HCT116 (cell line): ENCODE results near the gene LYRM9. TPM values are rescaled to one million over a fixed set of nuclear protein-coding genes. Genes with fewer than 3 reads are reported as not detected.

Source experiments
- ATAC-seq: fragments of 200-7000 bp; cut with Tn5 transposase; 2 replicates; pipeline ENCODE4 v1.9.1; 2020; ENCODE audit warnings: mild to moderate bottlenecking, moderate library complexity
- BruUV-seq: library from RNA; stranded (reverse); fragments of 400-500 nt; replicated peaks from 2 replicates; lab custom pipeline; 2021; lab: Mats Ljungman, UMichigan
- CTCF ChIA-PET: fragments of 300-600 bp; sonication (Branson Sonifier 250); formaldehyde crosslinking; loops from one replicate; lab custom pipeline; 2021; ENCODE audit warnings: antibody characterized with exemption; lab: Charles Lee
- POLR2A ChIA-PET: fragments of 300-600, 350-600 bp; sonication (Branson Sonifier 250); formaldehyde crosslinking; loops from one replicate; lab custom pipeline; 2021; ENCODE audit warnings: antibody characterized with exemption; lab: Charles Lee
- RAD21 ChIA-PET, 2 experiments: fragments of 300-600 bp; sonication (Branson Sonifier 250); formaldehyde crosslinking; loops; one replicate each; lab custom pipeline; 2023; ENCODE audit warnings: low total read pairs in 2 of 2; ENCODE audit not compliant: uncharacterized antibody in 2 of 2, unreplicated experiment in 2 of 2, low non-redundant PET in 1 of 2; lab: Charles Lee
- DNase-seq: peaks from one replicate; pipeline ENCODE4 v3.0.0-alpha.2; 2010; ENCODE audit warnings: low read depth, low spot score
- H2AFZ ChIP-seq: fragments of 200-600 bp; shearing (Covaris generic), sonication (generic); 2 replicates; pipeline ENCODE4 v1.6.1; 2017; ENCODE audit warnings: low read depth, mixed run types, mixed read lengths, antibody characterized with exemption, low read length; ENCODE audit not compliant: poor library complexity, severe bottlenecking
- H3K27ac ChIP-seq: 2 replicates; pipeline ENCODE4 v1.5.1; 2012; ENCODE audit warnings: low read depth, low read length
- H3K27me3 ChIP-seq: fragments of 200-600 bp; sonication (generic); 2 replicates; pipeline ENCODE4 v1.6.1; 2016; ENCODE audit warnings: mixed run types, low read length, mixed read lengths; ENCODE audit not compliant: insufficient read depth
- H3K36me3 ChIP-seq, 2 experiments: fragments of 200-500 bp in 1 of 2; fragments of 200-600 bp in 1 of 2; sonication (Bioruptor generic) in 1 of 2; sonication (generic) in 1 of 2; 2 replicates each; pipeline versions ENCODE4 v1.5.1 to v1.6.1; 2014 to 2016; ENCODE audit warnings: low read length in 2 of 2, inconsistent platforms in 1 of 2, mixed read lengths in 1 of 2, mixed run types in 1 of 2; ENCODE audit not compliant: insufficient read depth in 2 of 2, control insufficient read depth in 1 of 2
- H3K4me1 ChIP-seq, 2 experiments: fragments of 200-600 bp in 1 of 2; sonication (generic) in 1 of 2; 2 replicates each; pipeline versions ENCODE4 v1.5.1 to v1.6.1; 2012 to 2017; ENCODE audit warnings: low read length in 2 of 2, inconsistent platforms in 1 of 2, mild to moderate bottlenecking in 1 of 2, mixed read lengths in 1 of 2, mixed run types in 1 of 2, moderate library complexity in 1 of 2; ENCODE audit not compliant: insufficient read depth in 2 of 2, control insufficient read depth in 1 of 2
- H3K4me2 ChIP-seq: fragments of 200-600 bp; sonication (generic); 2 replicates; pipeline ENCODE4 v1.6.1; 2017; ENCODE audit warnings: mixed run types, low read length, mixed read lengths
- H3K4me3 ChIP-seq, 2 experiments: fragments of 200-600 bp in 1 of 2; sonication (generic) in 1 of 2; replicated peaks in 1 of 2; 2 replicates each; pipeline ENCODE4 v1.5.1; 2011 to 2016; ENCODE audit warnings: low read length in 2 of 2, control low read depth in 1 of 2, low read depth in 1 of 2, mild to moderate bottlenecking in 1 of 2, mixed read lengths in 1 of 2, mixed run types in 1 of 2
- H3K79me2 ChIP-seq: fragments of 200-600 bp; sonication (generic); 2 replicates; pipeline ENCODE4 v1.6.1; 2017; ENCODE audit warnings: mild to moderate bottlenecking, mixed run types, low read length, moderate library complexity, mixed read lengths; ENCODE audit not compliant: insufficient read depth
- H3K9ac ChIP-seq: fragments of 200-600 bp; sonication (generic); 2 replicates; pipeline ENCODE4 v1.6.1; 2016; ENCODE audit warnings: low read length, mixed read lengths
- H3K9me2 ChIP-seq: fragments of 200-600 bp; sonication (generic), shearing (Covaris generic); 2 replicates; pipeline ENCODE4 v1.6.1; 2017; ENCODE audit warnings: mixed run types, mild to moderate bottlenecking, moderate library complexity; ENCODE audit not compliant: insufficient read depth
- H3K9me3 ChIP-seq, 2 experiments: fragments of 200-500 bp in 1 of 2; fragments of 200-600 bp in 1 of 2; sonication (Bioruptor generic) in 1 of 2; sonication (generic) in 1 of 2; 2 replicates each; pipeline ENCODE4 v1.6.1; 2014 to 2017; ENCODE audit warnings: low read length in 2 of 2, mixed read lengths in 2 of 2, inconsistent platforms in 1 of 2, low read depth in 1 of 2, mild to moderate bottlenecking in 1 of 2, mixed run types in 1 of 2, moderate library complexity in 1 of 2; ENCODE audit not compliant: control insufficient read depth in 1 of 2, insufficient read depth in 1 of 2
- H4K20me1 ChIP-seq: fragments of 200-600 bp; sonication (generic), shearing (Covaris generic); 2 replicates; pipeline ENCODE4 v1.6.1; 2017; ENCODE audit warnings: mixed run types, mild to moderate bottlenecking, moderate library complexity; ENCODE audit not compliant: insufficient read depth
- ATF3 ChIP-seq: IDR thresholded peaks from 2 replicates; pipeline ENCODE4 v1.6.1; 2012
- CBX3 ChIP-seq: IDR thresholded peaks from 2 replicates; pipeline ENCODE4 v1.6.1; 2012; ENCODE audit warnings: low read depth
- CEBPB ChIP-seq: IDR thresholded peaks from 2 replicates; pipeline ENCODE4 v1.6.1; 2012; ENCODE audit warnings: low read depth
- EGR1 ChIP-seq: IDR thresholded peaks from 2 replicates; pipeline ENCODE4 v1.6.1; 2012; ENCODE audit warnings: low read depth
- ELF1 ChIP-seq: IDR thresholded peaks from 2 replicates; pipeline ENCODE4 v1.6.1; 2012; ENCODE audit warnings: low read depth, borderline replicate concordance
- EZH2 ChIP-seq: fragments of 200-600 bp; sonication (generic); IDR thresholded peaks from 2 replicates; pipeline ENCODE4 v1.6.1; 2017; ENCODE audit warnings: antibody characterized with exemption, mixed run types
- EZH2phosphoT487 ChIP-seq: fragments of 200-600 bp; IDR thresholded peaks from 2 replicates; pipeline ENCODE4 v1.6.1; 2018; ENCODE audit warnings: antibody characterized with exemption, borderline replicate concordance
- FOSL1 ChIP-seq: IDR thresholded peaks from 2 replicates; pipeline ENCODE4 v1.6.1; 2012; ENCODE audit warnings: low read depth
- SIN3A ChIP-seq: IDR thresholded peaks from 2 replicates; pipeline ENCODE4 v1.6.1; 2012; ENCODE audit warnings: low read depth
- SRF ChIP-seq: IDR thresholded peaks from 2 replicates; pipeline ENCODE4 v1.6.1; 2012; ENCODE audit warnings: low read depth
- TCF7L2 ChIP-seq: IDR thresholded peaks from 2 replicates; pipeline ENCODE4 v1.7.0; 2011; ENCODE audit warnings: borderline replicate concordance, inconsistent platforms; ENCODE audit not compliant: insufficient read depth, insufficient read length; ENCODE audit errors: extremely low read depth
- ZFX ChIP-seq: fragments of 450-650 bp; IDR thresholded peaks from 2 replicates; pipeline ENCODE4 v1.6.1; 2017
- ZNF274 ChIP-seq: fragments of 200-500 bp; sonication (Bioruptor generic); IDR thresholded peaks from 2 replicates; pipeline ENCODE4 v1.6.1; 2014; ENCODE audit warnings: mild to moderate bottlenecking, low read depth, low read length, inconsistent platforms
- intact Hi-C: fragments of 100-400 bp; cut with micrococcal nuclease; formaldehyde crosslinking; loops from 2 replicates; pipeline ENCODE4 v1.10.0; 2022
- total RNA-seq: library from RNA; stranded (reverse); gene quantifications from one replicate; pipeline ENCODE4 v1.2.1, GENCODE V29; 2021; ENCODE audit not compliant: unreplicated experiment
- TF ChIP-seq, protein P1 (sequence below): IDR thresholded peaks from 2 replicates; pipeline ENCODE4 v1.6.1; 2012

The LYRM9 gene
- total RNA-seq, 1 experiment from 2014 or later: 4.8 TPM

- BruUV-seq: no TSS peak
- DNase-seq (no peak), ATAC-seq (no peak)
- intact Hi-C loops: no loop called here
- Histone ChIP-seq H3K9me2 (no peaks in the 10 kb centered on the region), H3K4me1 (no peaks in the 10 kb centered on the region), H3K27me3 (peaks cover 5% of the 10 kb centered on the region; the same call in 1 of the 2 replicates), H3K79me2 (no peaks in the 10 kb centered on the region), H3K36me3 (no peaks in the 10 kb centered on the region), H3K9me3 (no peaks in the 10 kb centered on the region), H3K9ac (no peak overlapping the region), H4K20me1 (no peaks in the 10 kb centered on the region), H3K4me2 (no peak overlapping the region), H3K4me3 (no peak overlapping the region), H3K27ac (no peak overlapping the region), H2AFZ (no peak overlapping the region)
- ChIA-PET POLR2A (no interaction called here), CTCF (no interaction called here), RAD21 (no interaction called here)
- TF ChIP-seq TCF7L2 (no peak), FOSL1 (no peak), ELF1 (no peak), SRF (no peak), CBX3 (no peak), EGR1 (no peak), ZFX (no peak), ZNF274 (no peak), SIN3A (no peak), EZH2 (no peak), EZH2phosphoT487 (no peak), ATF3 (no peak), CEBPB (no peak)
- TF ChIP-seq, protein P1, sequence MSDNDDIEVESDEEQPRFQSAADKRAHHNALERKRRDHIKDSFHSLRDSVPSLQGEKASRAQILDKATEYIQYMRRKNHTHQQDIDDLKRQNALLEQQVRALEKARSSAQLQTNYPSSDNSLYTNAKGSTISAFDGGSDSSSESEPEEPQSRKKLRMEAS: no peak
These were observed 43.5 kb downstream of the LYRM9 start for GRCh38 chr17:27849474-27850185.
